Progenitor cell of endocrine pancreas (in vitro differentiated cells): ENCODE measurements around the gene TTC34. TPM values are rescaled to one million over a fixed set of nuclear protein-coding genes. Genes with fewer than 3 reads are reported as not detected.

Experiments used
- DNase-seq: peaks from one replicate; pipeline ENCODE4 v3.0.0; 2021; ENCODE audit warnings: low spot score; ENCODE audit not compliant: unreplicated experiment
- H3K27ac Mint-ChIP-seq: 2 replicates; pipeline ENCODE4 v1.8.0; 2021; ENCODE audit warnings: mild to moderate bottlenecking, moderate library complexity, mixed read lengths
- H3K27me3 Mint-ChIP-seq: 2 replicates; pipeline ENCODE4 v1.8.0; 2021; ENCODE audit warnings: mixed read lengths
- H3K36me3 Mint-ChIP-seq: 2 replicates; pipeline ENCODE4 v1.8.0; 2022; ENCODE audit warnings: mixed read lengths; ENCODE audit not compliant: insufficient read depth
- H3K4me1 Mint-ChIP-seq: 2 replicates; pipeline ENCODE4 v1.8.0; 2021; ENCODE audit warnings: low read depth, mixed read lengths
- H3K4me3 Mint-ChIP-seq: 2 replicates; pipeline ENCODE4 v1.8.0; 2021; ENCODE audit warnings: low read depth, mild to moderate bottlenecking, moderate library complexity, mixed read lengths
- H3K9me3 Mint-ChIP-seq: 2 replicates; pipeline ENCODE4 v1.8.0; 2021; ENCODE audit warnings: low read depth, mixed read lengths
- CTCF ChIP-seq: fragments of 200-600 bp; sonication (generic); IDR thresholded peaks from one replicate; pipeline ENCODE4 v1.5.0; 2021; ENCODE audit warnings: antibody characterized with exemption, mild to moderate bottlenecking; ENCODE audit not compliant: unreplicated experiment
- total RNA-seq: library from RNA; stranded (reverse); gene quantifications from 2 replicates; pipeline ENCODE4 v1.2.1, GENCODE V29; 2021

Gene TTC34
- total RNA-seq, 1 donor from 2014 or later, result 3.1 TPM

DNA sequence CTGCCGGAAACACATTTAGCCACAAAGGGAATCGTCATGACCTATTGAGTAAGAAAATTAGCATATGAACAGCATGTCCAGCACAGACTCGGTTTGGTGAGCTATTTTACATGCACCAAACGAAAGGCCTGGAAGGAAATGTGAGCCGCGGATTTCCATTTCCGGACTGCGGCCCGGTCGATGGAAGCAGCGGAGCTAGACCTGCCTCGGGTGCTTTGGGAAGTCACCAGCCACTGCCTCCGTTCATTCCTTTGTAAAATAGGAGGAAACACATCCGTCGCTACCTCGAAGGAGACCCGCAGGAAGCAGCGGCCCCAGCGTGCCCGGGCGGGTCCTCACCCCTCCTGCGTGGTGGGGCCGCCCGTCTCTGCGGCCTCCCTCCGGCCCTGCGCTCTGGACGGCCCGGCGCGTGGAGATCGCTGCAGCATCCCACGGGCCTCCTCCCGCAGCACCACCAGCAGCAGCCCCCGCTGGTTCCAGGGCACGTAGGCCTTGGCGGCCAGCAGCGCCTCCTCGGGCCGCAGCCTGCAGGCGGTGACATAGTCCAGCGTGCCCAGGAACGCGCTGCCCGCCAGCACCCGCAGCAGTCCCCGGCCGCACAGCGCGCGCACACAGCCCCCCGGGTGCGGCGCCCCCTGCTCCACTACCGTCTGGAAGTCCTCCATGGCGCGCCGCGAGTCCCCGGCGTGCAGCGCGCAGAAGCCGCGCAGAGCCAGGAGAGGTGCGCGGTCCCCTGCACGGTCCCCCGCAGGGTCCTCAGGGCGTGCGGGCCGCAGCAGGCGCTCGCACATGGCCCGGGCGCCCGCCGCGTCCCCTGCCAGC lies 12.1 kb downstream of the TTC34 start:
- Mint-ChIP-seq H3K9me3 (peaks cover 31% of the 10 kb centered on the region), H3K4me3 (no peak overlapping the region), H3K27ac (no peak overlapping the region), H3K27me3 (no peaks in the 10 kb centered on the region), H3K36me3 (peaks cover 2% of the 10 kb centered on the region), H3K4me1 (no peaks in the 10 kb centered on the region)
- no peak for TF ChIP-seq CTCF
- DNase-seq, result no peak

DNA sequence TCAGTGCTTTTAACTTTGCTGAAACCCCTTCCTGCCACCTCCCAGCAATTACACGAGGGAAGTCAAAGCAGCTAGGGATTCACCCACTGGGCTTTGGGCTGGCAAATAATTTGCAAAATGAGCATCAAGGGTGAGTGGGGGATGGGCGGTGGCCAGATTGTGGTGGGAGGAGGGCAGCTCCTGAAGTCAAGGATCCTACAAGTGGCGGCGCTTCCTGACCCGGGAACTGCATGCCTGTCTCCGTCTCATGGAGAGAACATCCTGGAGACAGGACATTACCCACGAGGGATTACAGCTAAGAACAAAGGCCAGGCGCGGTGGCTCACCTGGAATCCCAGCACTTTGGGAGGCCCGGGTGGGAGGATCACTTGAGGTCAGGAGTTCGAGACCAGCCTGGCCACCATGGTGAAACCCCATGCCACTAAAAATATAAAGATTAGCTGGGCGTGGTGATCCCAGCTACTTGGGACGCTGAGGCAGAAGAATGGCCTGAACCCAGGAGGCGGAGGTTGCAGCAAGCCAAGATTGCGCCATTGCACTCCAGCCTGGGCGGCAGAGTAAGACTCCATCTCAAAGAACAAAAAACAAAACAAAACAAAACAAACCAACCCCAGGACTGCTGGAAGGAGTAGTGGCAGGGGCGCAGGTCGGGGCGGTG lies 12.9 kb downstream of the TTC34 start:
- H3K4me1 Mint-ChIP-seq, result no peaks in the 10 kb centered on the region
- H3K27ac Mint-ChIP-seq, result no peak overlapping the region
- no peak for DNase-seq
- H3K4me3 Mint-ChIP-seq, result no peak overlapping the region
- no peaks in the 10 kb centered on the region for H3K27me3 Mint-ChIP-seq
- TF ChIP-seq CTCF, result no peak
- H3K36me3 Mint-ChIP-seq, result peaks cover 2% of the 10 kb centered on the region
- H3K9me3 Mint-ChIP-seq, result peaks cover 33% of the 10 kb centered on the region

- Mint-ChIP-seq H3K4me3 (no peak overlapping the region), H3K27me3 (no peaks in the 10 kb centered on the region)
- DNase-seq, result no peak
These were observed 14.2 kb downstream of the TTC34 start for GRCh38 chr1:2787163-2787911.

DNA sequence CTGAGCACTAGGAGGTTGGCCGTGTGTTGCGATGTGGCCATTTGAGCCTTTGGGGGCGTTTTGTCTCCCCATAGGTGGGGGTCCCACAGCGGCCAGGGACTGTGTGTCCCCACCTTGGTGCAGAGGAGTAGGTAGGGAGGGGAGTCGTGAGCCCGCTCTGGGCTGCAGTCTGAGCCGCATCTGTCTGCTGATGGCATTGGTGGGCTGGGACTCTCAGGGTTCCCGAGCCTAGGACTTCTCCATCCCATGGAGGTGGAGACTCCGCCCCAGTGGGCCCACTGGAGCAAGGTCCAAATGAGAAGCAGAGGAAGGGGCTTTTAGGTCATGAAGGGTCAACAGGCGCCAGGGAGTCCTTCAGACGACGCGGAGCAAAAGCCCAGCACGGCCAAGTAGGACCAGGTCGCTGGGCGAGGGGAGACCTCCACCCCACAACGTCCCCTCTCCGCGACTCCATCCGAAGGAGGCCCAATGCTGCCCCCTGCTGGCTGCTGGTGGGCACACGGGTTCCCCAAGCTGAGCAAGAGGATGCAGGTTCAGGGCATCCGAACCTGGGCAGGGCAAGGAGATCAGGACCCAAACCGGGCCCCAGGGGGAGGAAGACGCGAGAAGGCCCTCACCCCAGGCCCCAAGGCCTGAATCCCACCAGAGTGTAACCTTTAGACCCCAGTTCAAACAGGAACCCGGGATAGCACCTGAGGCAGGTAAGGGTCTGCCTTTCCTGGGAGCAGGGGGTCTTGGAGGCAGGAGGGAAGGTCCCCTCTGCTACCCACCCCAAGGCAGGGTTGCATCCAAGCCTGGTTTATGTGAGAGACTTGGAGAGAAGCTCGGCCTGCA lies 14.9 kb downstream of the TTC34 start:
- TF ChIP-seq CTCF, result no peak
- H3K27me3 Mint-ChIP-seq, result no peaks in the 10 kb centered on the region

More at GRCh38 chr1:2787163-2787911, 14.2 kb downstream of the TTC34 start:
- H3K9me3 Mint-ChIP-seq, result peaks cover 29% of the 10 kb centered on the region
- no peak for TF ChIP-seq CTCF
- no peaks in the 10 kb centered on the region for H3K4me1 Mint-ChIP-seq
- peaks cover 1% of the 10 kb centered on the region for H3K36me3 Mint-ChIP-seq
- H3K27ac Mint-ChIP-seq, result no peak overlapping the region

More for the DNA sequence above, 14.9 kb downstream of the TTC34 start:
- H3K4me3 Mint-ChIP-seq, result no peak overlapping the region
- H3K36me3 Mint-ChIP-seq, result no peaks in the 10 kb centered on the region
- DNase-seq, result no peak
- peaks cover 32% of the 10 kb centered on the region for H3K9me3 Mint-ChIP-seq
- H3K4me1 Mint-ChIP-seq, result no peaks in the 10 kb centered on the region
- no peak overlapping the region for H3K27ac Mint-ChIP-seq
